ENCODE measurements around the gene TMEM63C. TPM values are rescaled to one million over a fixed set of nuclear protein-coding genes. Genes with fewer than 3 reads are reported as not detected.
A peak's percentile ranks its signal among the peaks of the same experiment; 100 is the strongest.

The TMEM63C gene
- total and polyA plus RNA-seq, 8 donors = 0.14 to 8.8 (median 1.4) TPM; not detected in 2

- Histone ChIP-seq H3K27me3 (peaks cover 0 to 16% (median 2%) of the 10 kb centered on the region in 3 donors), H3K4me3 (no peak overlapping the region), H3K9me3 (peaks cover 0 to 8% (median 3%) of the 10 kb centered on the region in 4 donors), H3K27ac (no peak overlapping the region), H3K4me1 (no peaks in the 10 kb centered on the region), H3K36me3 (no peaks in the 10 kb centered on the region)
- 47 to 82% (median 71%) methylated on average over 3 of the region's 3 CpGs for WGBS, 5 donors
- intact Hi-C loops (cut with DNase I; ENCODE audit: low total_unique reads) = no loop called here
- DNase-seq = no peak
- no peak for TF ChIP-seq EP300 (IDR thresholded peaks at IDR 0.05)
- no peak for TF ChIP-seq POLR2AphosphoS5 (IDR thresholded peaks at IDR 0.05)
- TF ChIP-seq, protein P1, sequence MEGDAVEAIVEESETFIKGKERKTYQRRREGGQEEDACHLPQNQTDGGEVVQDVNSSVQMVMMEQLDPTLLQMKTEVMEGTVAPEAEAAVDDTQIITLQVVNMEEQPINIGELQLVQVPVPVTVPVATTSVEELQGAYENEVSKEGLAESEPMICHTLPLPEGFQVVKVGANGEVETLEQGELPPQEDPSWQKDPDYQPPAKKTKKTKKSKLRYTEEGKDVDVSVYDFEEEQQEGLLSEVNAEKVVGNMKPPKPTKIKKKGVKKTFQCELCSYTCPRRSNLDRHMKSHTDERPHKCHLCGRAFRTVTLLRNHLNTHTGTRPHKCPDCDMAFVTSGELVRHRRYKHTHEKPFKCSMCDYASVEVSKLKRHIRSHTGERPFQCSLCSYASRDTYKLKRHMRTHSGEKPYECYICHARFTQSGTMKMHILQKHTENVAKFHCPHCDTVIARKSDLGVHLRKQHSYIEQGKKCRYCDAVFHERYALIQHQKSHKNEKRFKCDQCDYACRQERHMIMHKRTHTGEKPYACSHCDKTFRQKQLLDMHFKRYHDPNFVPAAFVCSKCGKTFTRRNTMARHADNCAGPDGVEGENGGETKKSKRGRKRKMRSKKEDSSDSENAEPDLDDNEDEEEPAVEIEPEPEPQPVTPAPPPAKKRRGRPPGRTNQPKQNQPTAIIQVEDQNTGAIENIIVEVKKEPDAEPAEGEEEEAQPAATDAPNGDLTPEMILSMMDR (IDR thresholded peaks at IDR 0.05) = no peak
- TF ChIP-seq POLR2A (IDR thresholded peaks at IDR 0.05) = no peak
Observed at GRCh38 chr14:77175843-77176242, 5.8 kb upstream of the TMEM63C start.

DNA sequence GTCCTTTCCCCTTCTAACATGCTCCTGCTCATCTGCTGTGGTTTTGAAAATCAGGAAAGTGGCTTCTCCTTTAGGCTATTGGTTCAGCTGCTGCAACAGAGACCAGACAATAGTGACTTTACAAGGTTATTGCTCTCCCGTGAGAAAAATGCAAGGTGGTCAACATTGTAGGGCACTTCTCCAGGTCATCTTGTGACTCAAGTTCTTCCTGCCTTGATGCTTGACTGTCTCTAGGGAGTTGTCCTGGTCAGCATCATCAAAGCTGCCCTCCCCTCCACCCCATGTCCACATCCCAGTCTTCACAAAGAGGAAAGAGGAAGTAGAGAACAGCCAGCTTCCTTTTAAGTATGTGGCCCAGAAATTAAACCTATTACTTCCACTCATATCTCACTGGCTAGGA lies 3.9 kb upstream of the TMEM63C start:
- Histone ChIP-seq H3K36me3 (no peaks in the 10 kb centered on the region), H3K4me3 (no peak overlapping the region), H3K27ac (no peak overlapping the region), H3K9me3 (no peaks in the 10 kb centered on the region), H3K27me3 (peaks cover 0 to 34% (median 21%) of the 10 kb centered on the region in 3 donors), H3K4me1 (peaks cover 8 to 15% (median 13%) of the 10 kb centered on the region in 4 donors)
- no peak for DNase-seq
- TF ChIP-seq POLR2A (IDR thresholded peaks at IDR 0.05) (no peak), EP300 (IDR thresholded peaks at IDR 0.05) (no peak), POLR2AphosphoS5 (IDR thresholded peaks at IDR 0.05) (no peak)
- TF ChIP-seq, protein P1 (IDR thresholded peaks at IDR 0.05) = no peak
- 30 to 50% (median 31%) methylated on average over 1 of the region's 1 CpG for WGBS, 5 donors
- intact Hi-C loops (cut with DNase I; ENCODE audit: low total_unique reads) = no loop called here

- H3K4me3 ChIP-seq = no peak overlapping the region
- intact Hi-C loops (cut with DNase I; ENCODE audit: low total_unique reads) = no loop called here
- 40 to 59% (median 51%) methylated on average over 3 of the region's 3 CpGs for WGBS, 5 donors
- TF ChIP-seq, protein P1 (IDR thresholded peaks at IDR 0.05) = no peak
- TF ChIP-seq EP300 (IDR thresholded peaks at IDR 0.05) = no peak
- TF ChIP-seq POLR2A (IDR thresholded peaks at IDR 0.05) = no peak
- TF ChIP-seq POLR2AphosphoS5 (IDR thresholded peaks at IDR 0.05) = no peak
- H3K36me3 ChIP-seq = no peaks in the 10 kb centered on the region
- H3K9me3 ChIP-seq = no peaks in the 10 kb centered on the region
- no peak for DNase-seq
- H3K4me1 ChIP-seq = peaks cover 8 to 15% (median 13%) of the 10 kb centered on the region in 4 donors
- no peak overlapping the region for H3K27ac ChIP-seq
- H3K27me3 ChIP-seq = peaks cover 0 to 44% (median 30%) of the 10 kb centered on the region in 3 donors
Observed at GRCh38 chr14:77178656-77179055, 2.9 kb upstream of the TMEM63C start.

DNA sequence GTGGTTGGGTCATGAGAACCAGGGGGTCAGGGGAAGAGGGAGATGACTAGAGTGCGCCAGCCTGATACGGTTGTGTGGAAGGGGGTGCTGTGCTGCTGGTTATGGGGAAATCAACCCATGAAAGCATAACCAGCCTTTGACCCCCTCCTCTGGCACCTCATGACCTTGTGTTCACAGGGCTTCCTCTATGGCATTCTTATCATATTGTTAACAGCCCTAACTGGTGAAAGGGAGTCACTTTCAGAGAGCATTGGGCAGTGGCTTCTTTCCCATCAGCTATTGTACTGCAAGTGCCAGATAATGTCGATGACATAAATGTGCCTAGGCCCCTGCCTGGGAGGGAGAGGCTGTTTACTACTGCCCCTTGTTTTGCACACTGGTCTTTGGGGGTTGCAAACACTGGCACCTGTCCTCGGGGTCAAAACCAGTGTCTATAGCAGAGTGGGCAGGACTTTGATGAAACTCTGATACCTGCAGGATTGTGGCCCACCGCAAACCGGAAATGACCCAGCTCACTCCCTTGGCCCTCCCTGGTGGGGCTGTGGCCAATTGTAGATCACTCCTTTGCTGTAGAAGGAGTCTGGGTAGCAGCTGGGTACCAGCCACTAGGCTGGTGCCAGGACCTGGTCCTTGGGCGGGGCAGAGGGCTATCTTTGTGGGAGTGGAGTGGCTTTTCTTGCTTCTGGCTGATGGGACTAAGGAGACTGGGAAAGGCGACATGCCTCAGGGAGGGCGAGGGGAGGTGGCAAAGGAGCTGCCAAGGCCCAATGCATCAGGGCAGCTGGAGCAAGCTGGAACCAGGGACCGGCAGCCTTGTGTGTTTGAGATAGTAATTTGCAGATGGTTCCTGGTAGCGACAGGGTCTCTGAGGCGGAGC lies 634 bp upstream of the TMEM63C start:
- Histone ChIP-seq H3K36me3 (no peaks in the 10 kb centered on the region), H3K4me3 (peak overlapping the region; percentile 36 to 51 (median 38)), H3K27ac (no peak overlapping the region), H3K4me1 (peaks cover 8 to 15% (median 13%) of the 10 kb centered on the region in 4 donors), H3K27me3 (peaks cover 0 to 67% (median 31%) of the 10 kb centered on the region in 3 donors), H3K9me3 (no peaks in the 10 kb centered on the region)
- no peak for TF ChIP-seq EP300 (IDR thresholded peaks at IDR 0.05)
- TF ChIP-seq POLR2AphosphoS5 (IDR thresholded peaks at IDR 0.05) = no peak
- TF ChIP-seq POLR2A (IDR thresholded peaks at IDR 0.05) = no peak
- TF ChIP-seq, protein P1 (IDR thresholded peaks at IDR 0.05) = no peak
- WGBS, 5 donors = 34 to 50% (median 38%) methylated on average over 10 to 12 of the region's 12 CpGs
- intact Hi-C loops (cut with DNase I; ENCODE audit: low total_unique reads) = no loop called here
- no peak for DNase-seq
